H1 (cell line): ENCODE data around the gene LRRC23. TPM values are rescaled to one million over a fixed set of nuclear protein-coding genes. Genes with fewer than 3 reads are reported as not detected.

Source experiments
- CBX5 ChIP-seq: fragments of 300-800, 300-1000 bp; sonication (generic); IDR thresholded peaks from 2 replicates; pipeline ENCODE4 v1.7.1; 2016; ENCODE audit warnings: antibody characterized with exemption, low read length, low read depth
- CTBP2 ChIP-seq: IDR thresholded peaks from 2 replicates; pipeline ENCODE4 v1.7.0; 2011; ENCODE audit warnings: borderline replicate concordance, mild to moderate bottlenecking, moderate library complexity, mixed read lengths, low read length; ENCODE audit not compliant: insufficient read depth, insufficient read length
- EGR1 ChIP-seq: IDR thresholded peaks from 2 replicates; pipeline ENCODE4 v1.6.1; 2011; ENCODE audit warnings: low read depth, low read length, borderline replicate concordance
- FOSL1 ChIP-seq: IDR thresholded peaks from 2 replicates; pipeline ENCODE4 v1.6.1; 2011; ENCODE audit warnings: mild to moderate bottlenecking, low read depth, low read length, moderate library complexity; ENCODE audit not compliant: insufficient read depth
- GABPA ChIP-seq: IDR thresholded peaks from 2 replicates; pipeline ENCODE4 v1.6.1; 2011; ENCODE audit warnings: mild to moderate bottlenecking, low read length, moderate library complexity, borderline replicate concordance; ENCODE audit not compliant: insufficient read depth
- JUN ChIP-seq: IDR thresholded peaks from 2 replicates; pipeline ENCODE4 v1.6.1; 2011; ENCODE audit warnings: low read depth, mild to moderate bottlenecking, improper control_type of control experiment, low read length
- KDM1A ChIP-seq: fragments of 200-600, 300-600 bp; sonication (generic); IDR thresholded peaks from 2 replicates; pipeline ENCODE4 v1.7.1; 2016; ENCODE audit warnings: mild to moderate bottlenecking, low read length, borderline replicate concordance
- KDM4A ChIP-seq: IDR thresholded peaks from one replicate; pipeline ENCODE4 v1.7.1; 2012; ENCODE audit warnings: low read depth, mild to moderate bottlenecking, moderate library complexity, low read length, inconsistent platforms; ENCODE audit not compliant: severe bottlenecking
- KDM5A ChIP-seq: fragments of 200-600 bp; IDR thresholded peaks from 2 replicates; pipeline ENCODE4 v1.7.1; 2012; ENCODE audit warnings: mild to moderate bottlenecking, low read length, inconsistent platforms, mixed read lengths
- PHF8 ChIP-seq: fragments of 200-600 bp; sonication (generic); conservative IDR thresholded peaks from 2 replicates; pipeline ENCODE4 v1.7.1; 2012; ENCODE audit warnings: low read depth, mild to moderate bottlenecking, inconsistent platforms, low read length, moderate library complexity
- POLR2AphosphoS5 ChIP-seq: IDR thresholded peaks from 2 replicates; pipeline ENCODE4 v1.6.1; 2011; ENCODE audit warnings: low read depth, low read length
- RFX5 ChIP-seq: IDR thresholded peaks from 2 replicates; pipeline ENCODE4 v1.6.1; 2011; ENCODE audit warnings: low read depth, low read length, improper control_type of control experiment, borderline replicate concordance
- RXRA ChIP-seq: IDR thresholded peaks from 2 replicates; pipeline ENCODE4 v1.6.1; 2011; ENCODE audit warnings: low read depth, mild to moderate bottlenecking, low read length, moderate library complexity; ENCODE audit not compliant: insufficient read depth
- SAP30 ChIP-seq: fragments of 300-600 bp; sonication (generic); IDR thresholded peaks from 2 replicates; pipeline ENCODE4 v1.7.1; 2012; ENCODE audit warnings: low read length, moderate library complexity, mild to moderate bottlenecking, inconsistent platforms; ENCODE audit not compliant: insufficient read depth, insufficient replicate concordance
- SIX5 ChIP-seq: IDR thresholded peaks from 2 replicates; pipeline ENCODE4 v1.6.1; 2011; ENCODE audit warnings: mild to moderate bottlenecking, low read depth, low read length
- SRF ChIP-seq: IDR thresholded peaks from 2 replicates; pipeline ENCODE4 v1.6.1; 2011; ENCODE audit warnings: mild to moderate bottlenecking, low read depth, low read length, moderate library complexity
- TAF1 ChIP-seq: IDR thresholded peaks from 2 replicates; pipeline ENCODE4 v1.6.1; 2011; ENCODE audit warnings: mild to moderate bottlenecking, low read depth, low read length
- YY1 ChIP-seq: IDR thresholded peaks from 2 replicates; pipeline ENCODE4 v1.6.1; 2011; ENCODE audit warnings: low read depth, mild to moderate bottlenecking, low read length
- polyA plus RNA-seq, 7 experiments: library from polyadenylated mRNA; depleted of rRNA in 3 of 7; stranded (reverse) in 5 of 7; unstranded in 2 of 7; fragments of >200 nt in 5 of 7; fragments of 200-250 nt in 2 of 7; gene quantifications; 1 replicate in 5 of 7; 2 replicates in 1 of 7; 4 replicates in 1 of 7; pipeline versions ENCODE4 v1.2.1 to v1.2.3, GENCODE V29; 2011 to 2013; ENCODE audit warnings: missing spikeins in 2 of 7, mixed read lengths in 2 of 7
- total RNA-seq: library from RNA; stranded (reverse); fragmentation: NEBNext Ultra II Directional; extraction: Animal tissue kit (Norgen Biotek cat#: 25700); gene quantifications from 2 replicates; pipeline ENCODE4 v1.2.1, GENCODE V29; 2021
- TF ChIP-seq, protein P1 (sequence below), 3 experiments: IDR thresholded peaks; 1 replicate in 2 of 3; 2 replicates in 1 of 3; pipeline versions ENCODE4 v1.5.1 to v1.6.1; 2011; ENCODE audit warnings: low read length in 3 of 3, mild to moderate bottlenecking in 3 of 3, inconsistent platforms in 2 of 3, low read depth in 1 of 3, moderate library complexity in 1 of 3; ENCODE audit not compliant: insufficient read depth in 1 of 3; ENCODE audit errors: control extremely low read depth in 1 of 3
- TF ChIP-seq, protein P2 (sequence below): IDR thresholded peaks from 2 replicates; pipeline ENCODE4 v1.6.1; 2011; ENCODE audit warnings: low read length, improper control_type of control experiment

Gene LRRC23
- total and polyA plus RNA-seq, 2 of the 8 experiments (the other 6 are each of a cell fraction or from before 2014, with no cell fraction given): 2.5 to 3.6 TPM

DNA sequence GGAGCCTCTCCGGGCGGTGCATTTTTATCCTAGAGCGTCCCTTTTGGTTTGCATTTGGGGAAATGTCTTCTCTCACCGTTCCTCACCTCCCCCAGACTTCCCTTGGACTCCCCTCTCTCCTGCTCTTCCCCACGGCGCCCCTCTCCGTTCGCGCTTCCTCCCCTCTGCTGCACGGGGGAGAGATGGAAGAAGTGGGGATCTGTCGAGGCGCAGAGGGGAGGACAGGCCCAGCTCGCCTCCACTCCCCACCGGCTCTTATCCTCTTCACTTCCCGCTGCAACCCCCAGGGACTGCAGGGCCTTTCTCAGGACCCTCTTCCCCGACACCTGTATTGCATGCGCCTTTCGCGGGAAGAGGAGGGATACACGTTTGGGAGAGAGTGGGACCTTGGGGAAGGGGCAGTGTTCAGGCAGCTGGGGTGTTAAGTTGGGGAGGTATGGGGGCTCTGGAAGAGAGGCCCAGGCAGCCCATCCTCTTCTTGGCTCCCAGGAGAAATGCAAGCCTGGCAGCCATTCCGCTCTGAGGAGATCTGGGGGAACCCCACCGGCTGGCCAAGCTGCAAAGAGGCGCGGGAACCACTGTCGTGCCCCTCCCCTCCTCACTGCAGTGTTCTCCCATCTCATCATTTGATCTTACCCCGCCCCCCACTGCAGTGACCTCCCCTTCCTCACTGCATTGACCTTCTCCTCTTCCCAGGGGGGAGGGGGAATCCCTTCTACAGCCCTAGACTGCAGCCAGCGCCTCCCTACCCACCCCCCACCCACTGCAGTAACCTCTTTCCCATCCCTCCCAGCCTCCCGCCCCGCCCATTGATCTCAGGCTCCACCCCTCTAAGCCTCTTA, 10.5 kb downstream of the LRRC23 start (continued):
- TF ChIP-seq YY1 (peak; percentile 47; the same call in 1 of the 2 replicates), RFX5 (no peak), SIX5 (no peak), EGR1 (no peak), RXRA (no peak), POLR2AphosphoS5 (no peak), GABPA (no peak), FOSL1 (no peak), KDM1A (no peak), TAF1 (0 out of 2 replicates have a peak, but pooled peaks have one; percentile 36), JUN (no peak), CTBP2 (peak; percentile 78), CBX5 (no peak), PHF8 (0 out of 2 replicates have a peak, but pooled peaks have one; percentile 23), KDM5A (no peak), KDM4A (peak; percentile 48), SAP30 (peak; percentile 72), SRF (no peak)
- TF ChIP-seq, protein P1, sequence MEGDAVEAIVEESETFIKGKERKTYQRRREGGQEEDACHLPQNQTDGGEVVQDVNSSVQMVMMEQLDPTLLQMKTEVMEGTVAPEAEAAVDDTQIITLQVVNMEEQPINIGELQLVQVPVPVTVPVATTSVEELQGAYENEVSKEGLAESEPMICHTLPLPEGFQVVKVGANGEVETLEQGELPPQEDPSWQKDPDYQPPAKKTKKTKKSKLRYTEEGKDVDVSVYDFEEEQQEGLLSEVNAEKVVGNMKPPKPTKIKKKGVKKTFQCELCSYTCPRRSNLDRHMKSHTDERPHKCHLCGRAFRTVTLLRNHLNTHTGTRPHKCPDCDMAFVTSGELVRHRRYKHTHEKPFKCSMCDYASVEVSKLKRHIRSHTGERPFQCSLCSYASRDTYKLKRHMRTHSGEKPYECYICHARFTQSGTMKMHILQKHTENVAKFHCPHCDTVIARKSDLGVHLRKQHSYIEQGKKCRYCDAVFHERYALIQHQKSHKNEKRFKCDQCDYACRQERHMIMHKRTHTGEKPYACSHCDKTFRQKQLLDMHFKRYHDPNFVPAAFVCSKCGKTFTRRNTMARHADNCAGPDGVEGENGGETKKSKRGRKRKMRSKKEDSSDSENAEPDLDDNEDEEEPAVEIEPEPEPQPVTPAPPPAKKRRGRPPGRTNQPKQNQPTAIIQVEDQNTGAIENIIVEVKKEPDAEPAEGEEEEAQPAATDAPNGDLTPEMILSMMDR (IDR thresholded peaks at IDR 0.05; ENCODE audit: control extremely low read depth in 1 of 3, insufficient read depth in 1 of 3, low read depth in 1 of 3, low read length in 3 of 3): no peak
- TF ChIP-seq, protein P2, sequence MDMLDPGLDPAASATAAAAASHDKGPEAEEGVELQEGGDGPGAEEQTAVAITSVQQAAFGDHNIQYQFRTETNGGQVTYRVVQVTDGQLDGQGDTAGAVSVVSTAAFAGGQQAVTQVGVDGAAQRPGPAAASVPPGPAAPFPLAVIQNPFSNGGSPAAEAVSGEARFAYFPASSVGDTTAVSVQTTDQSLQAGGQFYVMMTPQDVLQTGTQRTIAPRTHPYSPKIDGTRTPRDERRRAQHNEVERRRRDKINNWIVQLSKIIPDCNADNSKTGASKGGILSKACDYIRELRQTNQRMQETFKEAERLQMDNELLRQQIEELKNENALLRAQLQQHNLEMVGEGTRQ: no peak
